Measurements from ENCODE around the gene RABGAP1L.
"Not testable (repeated sequence)": the region's sequence is repeated elsewhere in the genome, so short reads cannot be mapped to it uniquely, and the experiment has no call there.

RABGAP1L gene

GRCh38 chr1:174497478-174497877 is 338.2 kb downstream of the RABGAP1L start:
- 0 out of 2 replicates have a peak, but pooled peaks cover 3% of the 10 kb centered on the region for H3K79me2 ChIP-seq (ENCODE audit: insufficient read depth, low read length)
- no peak overlapping the region for H3K4me3 ChIP-seq (ENCODE audit: insufficient read depth, low read length, poor library complexity, severe bottlenecking)
- H3K36me3 ChIP-seq (ENCODE audit: low read length): peaks cover 3% of the 10 kb centered on the region; the same call in 1 of the 2 replicates
- no peaks in the 10 kb centered on the region for H4K20me1 ChIP-seq (ENCODE audit: low read depth, low read length)
- no peak overlapping the region for H3K4me2 ChIP-seq (ENCODE audit: low read depth, low read length, poor library complexity, severe bottlenecking)
- no peak for TF ChIP-seq EZH2phosphoT487 (conservative IDR thresholded peaks at IDR 0.05; ENCODE audit: low read length)
- no peak for TF ChIP-seq CTCF (IDR thresholded peaks at IDR 0.05; ENCODE audit: insufficient read depth, low read length, poor library complexity, severe bottlenecking)
- no peak overlapping the region for H2AFZ ChIP-seq (ENCODE audit: low read depth, low read length, severe bottlenecking)
- no peaks in the 10 kb centered on the region for H3K27me3 ChIP-seq (ENCODE audit: low read length)
- H3K9ac ChIP-seq (ENCODE audit: low read length): no peak overlapping the region
- no peaks in the 10 kb centered on the region for H3K9me2 ChIP-seq (replicated peaks; ENCODE audit: insufficient read depth, low read length)
- no peaks in the 10 kb centered on the region for H3F3A ChIP-seq (ENCODE audit: insufficient read depth)
- H3K27ac ChIP-seq (ENCODE audit: low read depth, low read length): no peak overlapping the region
- H3K9me3 ChIP-seq (ENCODE audit: insufficient read depth, low read length): no peaks in the 10 kb centered on the region

GRCh38 chr1:174516755-174517154 is 357.4 kb downstream of the RABGAP1L start:
- not testable (repeated sequence) for H3K9me3 ChIP-seq (ENCODE audit: insufficient read depth, low read length); H3K9ac ChIP-seq (ENCODE audit: low read length); H4K20me1 ChIP-seq (ENCODE audit: low read depth, low read length); H3K9me2 ChIP-seq (replicated peaks; ENCODE audit: insufficient read depth, low read length); H3K36me3 ChIP-seq (ENCODE audit: low read length); H2AFZ ChIP-seq (ENCODE audit: low read depth, low read length, severe bottlenecking); H3F3A ChIP-seq (ENCODE audit: insufficient read depth); H3K4me3 ChIP-seq (ENCODE audit: insufficient read depth, low read length, poor library complexity, severe bottlenecking); H3K79me2 ChIP-seq (ENCODE audit: insufficient read depth, low read length); H3K27ac ChIP-seq (ENCODE audit: low read depth, low read length); H3K4me2 ChIP-seq (ENCODE audit: low read depth, low read length, poor library complexity, severe bottlenecking); H3K27me3 ChIP-seq (ENCODE audit: low read length)

- Histone ChIP-seq H3K9ac (ENCODE audit: low read length) (no peak overlapping the region), H3K27ac (ENCODE audit: low read depth, low read length) (peak overlapping the region; percentile 36), H3K4me2 (ENCODE audit: low read depth, low read length, poor library complexity, severe bottlenecking) (peak overlapping the region; percentile 30)
These were observed 360.5 kb downstream of the RABGAP1L start for GRCh38 chr1:174519844-174520243.

GRCh38 chr1:174531751-174532150 is 372.4 kb downstream of the RABGAP1L start:
- Histone ChIP-seq H3K4me3 (ENCODE audit: insufficient read depth, low read length, poor library complexity, severe bottlenecking) (no peak overlapping the region), H3K4me2 (ENCODE audit: low read depth, low read length, poor library complexity, severe bottlenecking) (no peak overlapping the region), H3K9me3 (ENCODE audit: insufficient read depth, low read length) (peaks cover 28% of the 10 kb centered on the region; the same call in 1 of the 2 replicates), H4K20me1 (ENCODE audit: low read depth, low read length) (no peaks in the 10 kb centered on the region), H3K9me2 (replicated peaks; ENCODE audit: insufficient read depth, low read length) (no peaks in the 10 kb centered on the region), H3K27ac (ENCODE audit: low read depth, low read length) (no peak overlapping the region), H2AFZ (ENCODE audit: low read depth, low read length, severe bottlenecking) (no peak overlapping the region), H3K27me3 (ENCODE audit: low read length) (no peaks in the 10 kb centered on the region), H3F3A (ENCODE audit: insufficient read depth) (no peaks in the 10 kb centered on the region), H3K9ac (ENCODE audit: low read length) (no peak overlapping the region), H3K36me3 (ENCODE audit: low read length) (peaks cover 28% of the 10 kb centered on the region), H3K79me2 (ENCODE audit: insufficient read depth, low read length) (peaks cover 14% of the 10 kb centered on the region; the same call in 1 of the 2 replicates)
- TF ChIP-seq EZH2phosphoT487 (conservative IDR thresholded peaks at IDR 0.05; ENCODE audit: low read length) (no peak), CTCF (IDR thresholded peaks at IDR 0.05; ENCODE audit: insufficient read depth, low read length, poor library complexity, severe bottlenecking) (no peak)

More at GRCh38 chr1:174519844-174520243, 360.5 kb downstream of the RABGAP1L start:
- no peaks in the 10 kb centered on the region for H4K20me1 ChIP-seq (ENCODE audit: low read depth, low read length)
- H3K9me3 ChIP-seq (ENCODE audit: insufficient read depth, low read length): no peaks in the 10 kb centered on the region
- H3F3A ChIP-seq (ENCODE audit: insufficient read depth): peaks cover 9% of the 10 kb centered on the region; the same call in 1 of the 2 replicates
- H3K4me3 ChIP-seq (ENCODE audit: insufficient read depth, low read length, poor library complexity, severe bottlenecking): no peak overlapping the region
- H3K27me3 ChIP-seq (ENCODE audit: low read length): no peaks in the 10 kb centered on the region
- H2AFZ ChIP-seq (ENCODE audit: low read depth, low read length, severe bottlenecking): no peak overlapping the region
- H3K9me2 ChIP-seq (replicated peaks; ENCODE audit: insufficient read depth, low read length): no peaks in the 10 kb centered on the region
- 0 out of 2 replicates have a peak, but pooled peaks cover 4% of the 10 kb centered on the region for H3K79me2 ChIP-seq (ENCODE audit: insufficient read depth, low read length)
- H3K36me3 ChIP-seq (ENCODE audit: low read length): no peaks in the 10 kb centered on the region
- TF ChIP-seq EZH2phosphoT487 (conservative IDR thresholded peaks at IDR 0.05; ENCODE audit: low read length): no peak
